ENCODE results near the gene AMBRA1.
A peak's percentile ranks its signal among the peaks of the same experiment; 100 is the strongest.

The AMBRA1 gene

GRCh38 chr11:46367244-46367915 lies 226.4 kb downstream of the AMBRA1 start:
- peak; percentile 62 for DNase-seq (ENCODE audit: low read depth)

- no peak for DNase-seq (ENCODE audit: low read depth)
These were observed 227.1 kb downstream of the AMBRA1 start for GRCh38 chr11:46366661-46367161.

DNA sequence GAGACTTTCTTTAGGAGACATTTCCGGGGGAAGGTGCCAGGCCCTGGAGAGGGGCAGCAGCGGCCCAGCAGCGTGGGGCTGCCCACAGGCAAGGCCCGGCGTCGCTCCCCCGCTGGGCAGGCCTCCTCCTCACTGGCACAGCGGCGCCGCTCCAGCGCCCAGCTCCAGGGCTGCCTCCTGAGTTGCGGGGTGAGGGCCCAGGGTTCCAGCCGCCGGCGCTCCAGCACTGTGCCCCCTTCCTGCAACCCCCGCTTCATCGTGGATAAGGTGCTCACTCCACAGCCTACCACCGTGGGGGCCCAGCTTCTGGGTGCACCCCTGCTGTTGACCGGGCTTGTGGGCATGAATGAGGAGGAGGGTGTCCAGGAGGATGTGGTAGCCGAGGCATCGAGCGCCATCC lies 227.6 kb downstream of the AMBRA1 start:
- DNase-seq (ENCODE audit: low read depth): no peak

DNA sequence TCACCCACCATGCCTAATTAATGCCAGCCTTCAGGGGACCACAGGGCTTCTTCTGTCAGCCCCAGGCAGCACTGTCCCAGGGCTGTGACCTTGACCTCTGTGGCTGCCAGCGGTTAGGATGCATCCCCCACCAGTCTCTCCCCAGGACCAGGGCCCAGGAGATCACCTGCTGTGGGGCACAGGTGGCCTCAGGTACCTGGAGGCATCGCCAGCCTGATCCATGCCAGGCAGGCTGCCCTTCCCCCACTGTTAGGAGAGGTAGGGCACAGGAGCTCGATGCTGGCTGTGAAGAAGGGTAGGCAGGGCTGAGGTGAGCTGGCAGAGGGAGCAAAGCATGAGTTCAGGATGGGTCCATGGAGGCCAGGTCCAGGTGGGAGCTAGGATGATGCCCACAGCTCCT lies 229.0 kb downstream of the AMBRA1 start:
- no peak for DNase-seq (ENCODE audit: low read depth)

GRCh38 chr11:46364056-46364455 lies 229.8 kb downstream of the AMBRA1 start:
- no peak for DNase-seq (ENCODE audit: low read depth)

GRCh38 chr11:46363455-46364005 lies 230.3 kb downstream of the AMBRA1 start:
- DNase-seq (ENCODE audit: low read depth): no peak

DNA sequence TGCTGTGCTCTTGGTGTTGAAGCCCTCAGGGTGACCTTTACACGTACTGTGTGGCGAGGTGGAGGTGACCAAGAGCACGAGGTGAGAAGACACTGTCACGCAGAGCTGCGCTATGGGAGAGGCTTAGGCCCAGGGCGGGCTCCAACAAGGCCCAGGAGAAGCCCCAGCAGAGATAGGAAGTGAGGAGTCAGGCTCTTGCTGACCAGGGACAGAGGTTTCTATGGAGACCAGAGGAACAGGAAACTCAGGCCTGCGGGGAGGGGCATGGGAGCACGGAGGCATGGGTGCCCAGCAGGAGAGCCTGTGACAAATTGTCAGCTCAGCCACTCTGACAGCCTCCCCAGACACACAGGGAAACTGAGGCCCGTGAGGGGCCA lies 230.8 kb downstream of the AMBRA1 start:
- no peak for DNase-seq (ENCODE audit: low read depth)

GRCh38 chr11:46362156-46363030 lies 231.4 kb downstream of the AMBRA1 start:
- no peak for DNase-seq (ENCODE audit: low read depth)

DNA sequence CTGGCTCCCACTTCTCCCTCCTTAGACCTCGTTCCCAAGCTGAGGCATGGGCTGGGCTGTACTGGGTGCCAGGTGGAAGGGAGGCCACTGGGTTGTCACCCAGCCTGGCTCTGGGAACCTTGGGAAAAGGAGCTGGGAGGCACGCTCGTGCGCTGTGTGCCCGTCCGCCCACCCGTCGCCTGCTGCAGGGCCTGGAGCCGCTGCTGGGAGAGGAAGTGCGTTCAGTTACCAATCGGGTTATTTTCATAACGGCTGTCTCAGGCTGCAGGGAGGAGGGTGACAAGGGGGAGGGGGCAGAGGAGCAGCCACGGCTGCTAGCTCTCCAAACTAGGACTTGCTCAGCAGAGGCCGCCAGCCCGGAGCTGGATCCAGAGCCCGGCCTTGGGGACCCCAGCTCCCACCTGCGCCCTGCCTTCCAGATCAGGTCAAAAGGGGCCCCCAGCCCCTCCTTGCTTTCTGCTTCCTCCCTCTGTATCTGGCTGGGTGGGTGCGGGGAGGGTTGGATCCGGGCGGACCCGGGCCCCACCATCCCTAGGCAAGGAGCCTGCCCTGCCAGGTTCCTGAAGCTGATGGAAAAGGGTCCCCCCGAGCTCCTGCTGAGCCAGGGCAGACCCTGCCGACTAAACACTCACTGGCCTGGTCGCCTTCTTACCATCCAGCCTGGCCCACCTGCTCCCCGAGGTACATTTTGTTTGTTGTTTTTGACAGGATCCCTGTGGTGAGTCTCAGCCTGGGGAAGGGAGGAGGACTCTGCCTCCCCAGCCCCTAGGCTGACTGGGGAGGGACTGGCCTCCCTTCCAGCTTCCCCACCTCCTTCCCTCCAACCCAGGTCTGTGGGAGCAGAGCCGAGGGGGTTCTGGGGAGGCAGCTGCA lies 232.3 kb downstream of the AMBRA1 start:
- peak; percentile 43 for DNase-seq (ENCODE audit: low read depth)

GRCh38 chr11:46360878-46361277 lies 232.9 kb downstream of the AMBRA1 start:
- no peak for DNase-seq (ENCODE audit: low read depth)

DNA sequence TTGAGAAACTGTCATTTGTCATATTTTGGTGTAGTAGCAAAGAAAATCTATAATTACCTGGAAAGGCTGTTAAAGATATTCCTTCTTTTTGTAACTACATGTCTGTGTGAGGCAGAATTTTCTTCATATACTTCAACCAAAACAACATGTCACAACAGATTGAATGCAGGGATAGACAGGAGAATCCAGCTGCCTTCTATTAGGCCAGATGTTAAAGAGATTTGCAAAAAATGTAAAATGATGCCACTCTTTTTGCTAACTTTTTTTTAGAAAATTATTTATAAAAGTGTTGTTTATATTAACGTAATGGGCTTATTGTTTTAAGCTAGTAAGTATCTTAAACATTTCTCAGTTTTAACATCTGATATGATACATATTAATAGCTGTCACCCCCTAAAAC lies 233.9 kb downstream of the AMBRA1 start:
- DNase-seq (ENCODE audit: low read depth): no peak

DNA sequence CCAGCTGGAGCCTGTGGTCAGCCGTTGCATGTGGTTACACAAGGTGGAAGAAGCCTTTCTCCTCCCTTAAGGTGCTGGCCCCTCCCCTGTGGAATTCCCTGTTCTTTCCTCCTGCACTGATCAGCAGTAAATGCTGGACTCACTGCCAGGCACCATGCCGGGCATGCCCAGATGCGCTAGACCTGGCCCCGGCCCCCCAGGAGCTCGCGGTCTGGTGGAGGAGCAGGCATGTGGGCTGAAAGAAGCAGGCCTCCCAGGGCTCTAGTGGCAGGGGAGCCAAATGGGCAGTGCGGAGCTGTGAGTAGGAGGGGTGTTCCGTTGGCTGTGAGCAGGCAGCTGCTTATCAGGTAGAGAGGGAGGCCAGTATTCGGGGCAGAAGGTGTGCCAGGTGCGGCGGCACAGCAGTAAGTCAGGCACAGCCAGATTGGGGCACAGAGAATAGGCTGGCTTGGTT lies 236.3 kb downstream of the AMBRA1 start:
- DNase-seq (ENCODE audit: low read depth): no peak

GRCh38 chr11:46356924-46357482 lies 236.8 kb downstream of the AMBRA1 start:
- no peak for DNase-seq (ENCODE audit: low read depth)

GRCh38 chr11:46353698-46354097 lies 240.1 kb downstream of the AMBRA1 start:
- DNase-seq (ENCODE audit: low read depth): peak; percentile 36

GRCh38 chr11:46352063-46352841 lies 241.6 kb downstream of the AMBRA1 start:
- peak; percentile 69 for DNase-seq (ENCODE audit: low read depth)

GRCh38 chr11:46351606-46352005 lies 242.2 kb downstream of the AMBRA1 start:
- no peak for DNase-seq (ENCODE audit: low read depth)

DNA sequence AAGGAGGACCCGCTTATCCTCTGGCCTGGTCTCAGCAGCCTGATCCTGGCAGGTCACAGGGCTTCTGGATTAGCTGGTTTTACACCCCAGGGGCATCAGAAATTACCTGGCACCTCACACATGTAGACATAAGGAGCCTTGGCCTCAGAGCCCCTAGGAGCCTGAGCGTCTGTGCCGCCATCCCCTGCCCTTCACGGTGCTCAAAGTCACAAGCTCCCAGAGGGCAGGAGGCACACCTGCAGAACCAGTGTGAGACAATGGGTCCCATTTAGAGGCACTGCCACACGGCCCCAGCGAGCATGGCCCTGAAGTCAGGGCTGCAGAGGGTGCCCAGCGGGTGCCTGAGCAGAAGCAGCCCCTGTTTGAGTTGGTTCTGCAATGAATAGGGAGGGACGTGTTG lies 242.7 kb downstream of the AMBRA1 start:
- DNase-seq (ENCODE audit: low read depth): no peak

DNA sequence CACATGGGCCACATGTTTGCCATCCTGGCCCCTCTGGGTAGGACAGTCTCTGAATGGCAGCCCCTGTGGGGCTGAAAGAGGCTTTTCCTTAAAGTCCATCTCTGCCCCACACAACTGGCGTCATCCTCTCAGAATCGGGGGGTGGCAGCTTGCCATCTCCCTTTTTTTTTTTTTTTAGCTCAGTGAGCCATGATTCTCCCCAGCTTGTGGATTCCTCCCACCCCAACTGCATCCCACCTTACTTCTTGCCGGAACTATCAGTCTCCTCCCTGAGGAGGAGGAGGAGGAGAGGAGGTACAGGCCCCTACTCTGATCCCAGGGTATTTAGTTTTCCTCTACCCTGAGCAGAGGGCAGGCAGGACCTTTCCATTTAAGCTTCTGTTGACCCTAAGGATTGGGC lies 243.1 kb downstream of the AMBRA1 start:
- no peak for DNase-seq (ENCODE audit: low read depth)

DNA sequence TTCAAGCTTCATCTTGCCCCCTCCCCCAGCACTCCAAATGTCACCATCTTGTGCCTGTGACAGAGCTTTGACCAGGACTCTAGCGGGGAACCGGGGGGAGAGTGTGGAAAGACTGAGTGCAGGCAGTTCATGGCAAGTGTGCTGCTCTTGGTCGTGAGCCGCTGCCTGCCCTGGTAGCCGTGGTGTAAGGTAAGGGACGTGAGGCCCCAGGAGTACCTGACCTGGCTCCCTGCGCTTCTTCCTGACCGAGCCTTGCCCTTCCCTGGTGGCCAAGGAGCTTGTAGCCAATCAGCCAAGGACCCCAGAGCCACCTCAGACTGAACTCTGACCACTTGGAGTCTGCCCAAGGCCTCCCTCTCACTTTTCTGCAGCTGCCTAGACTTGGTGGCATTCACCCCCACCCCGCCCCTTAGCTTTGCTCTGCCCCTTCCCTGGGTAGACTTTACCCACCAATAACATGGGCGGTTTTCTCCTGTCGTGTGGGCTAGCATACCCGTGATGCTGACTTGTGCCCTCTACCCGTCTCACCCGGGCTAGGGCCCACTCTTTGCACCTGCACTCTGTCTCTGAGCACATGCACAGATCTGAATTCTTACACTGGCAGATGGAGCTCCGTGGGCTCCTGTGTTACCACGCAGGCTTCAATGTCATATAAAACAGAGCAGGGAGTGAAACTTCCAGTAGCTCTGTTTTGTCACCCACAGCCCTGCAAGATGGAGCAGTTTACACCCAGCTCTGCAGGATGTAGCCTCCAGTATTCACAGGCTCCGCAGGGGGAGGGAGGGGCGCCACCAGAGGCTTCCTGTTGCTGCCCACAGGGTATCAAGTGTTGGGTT lies 245.0 kb downstream of the AMBRA1 start:
- DNase-seq (ENCODE audit: low read depth): peak; percentile 46
